ENCODE results near the gene TLR8. TPM values are rescaled to one million over a fixed set of nuclear protein-coding genes. Genes with fewer than 3 reads are reported as not detected.

Gene TLR8
- total RNA-seq, 4 donors from 2014 or later = 0.63 to 1.8 (median 1.4) TPM

GRCh38 chrX:12921886-12922598 lies 15.6 kb downstream of the TLR8 start:
- DNase-seq (ENCODE audit: low spot score in 2 of 2) = no peak
- TF ChIP-seq CTCF (IDR thresholded peaks at IDR 0.05) (no peak), EP300 (IDR thresholded peaks at IDR 0.05) (no peak), POLR2A (IDR thresholded peaks at IDR 0.05) (no peak)
- no peaks in the 10 kb centered on the region for H3K9me3 ChIP-seq
- no peak overlapping the region for H3K27ac ChIP-seq
- no peaks in the 10 kb centered on the region for H3K4me1 ChIP-seq
- 82 to 86% methylated on average over 10 of the region's 10 CpGs for WGBS, 2 donors
- H3K4me3 ChIP-seq = no peak overlapping the region
- no peaks in the 10 kb centered on the region for H3K27me3 ChIP-seq
- H3K36me3 ChIP-seq = no peaks in the 10 kb centered on the region

- no peak overlapping the region for H3K27ac ChIP-seq
- TF ChIP-seq EP300 (IDR thresholded peaks at IDR 0.05) (no peak), POLR2A (IDR thresholded peaks at IDR 0.05) (no peak), CTCF (IDR thresholded peaks at IDR 0.05) (no peak)
- H3K4me3 ChIP-seq = no peak overlapping the region
- no peaks in the 10 kb centered on the region for H3K27me3 ChIP-seq
- no peaks in the 10 kb centered on the region for H3K36me3 ChIP-seq
- no peaks in the 10 kb centered on the region for H3K4me1 ChIP-seq
- H3K9me3 ChIP-seq = no peaks in the 10 kb centered on the region
- no peak for DNase-seq (ENCODE audit: low spot score in 2 of 2)
These were observed 16.1 kb downstream of the TLR8 start for GRCh38 chrX:12922599-12922919.

- H3K4me3 ChIP-seq = no peak overlapping the region
- WGBS, 2 donors = 49 to 63% methylated on average over 4 of the region's 4 CpGs
- H3K9me3 ChIP-seq = no peaks in the 10 kb centered on the region
- H3K27me3 ChIP-seq = no peaks in the 10 kb centered on the region
- no peak overlapping the region for H3K27ac ChIP-seq
- H3K36me3 ChIP-seq = no peaks in the 10 kb centered on the region
- no peaks in the 10 kb centered on the region for H3K4me1 ChIP-seq
- DNase-seq (ENCODE audit: low spot score in 2 of 2) = no peak
- TF ChIP-seq EP300 (IDR thresholded peaks at IDR 0.05) (no peak), CTCF (IDR thresholded peaks at IDR 0.05) (no peak), POLR2A (IDR thresholded peaks at IDR 0.05) (no peak)
These were observed 23.3 kb downstream of the TLR8 start for GRCh38 chrX:12929701-12930100.

- Histone ChIP-seq H3K27ac (no peak overlapping the region), H3K27me3 (no peaks in the 10 kb centered on the region), H3K9me3 (no peaks in the 10 kb centered on the region), H3K4me1 (no peaks in the 10 kb centered on the region), H3K4me3 (no peak overlapping the region), H3K36me3 (no peaks in the 10 kb centered on the region)
- WGBS, 2 donors = 52 to 67% methylated on average over 2 of the region's 2 CpGs
- no peak for TF ChIP-seq EP300 (IDR thresholded peaks at IDR 0.05)
- TF ChIP-seq POLR2A (IDR thresholded peaks at IDR 0.05) = no peak
- TF ChIP-seq CTCF (IDR thresholded peaks at IDR 0.05) = no peak
- DNase-seq (ENCODE audit: low spot score in 2 of 2) = no peak
These were observed 23.7 kb downstream of the TLR8 start for GRCh38 chrX:12930150-12930549.

GRCh38 chrX:12932244-12932643 lies 25.8 kb downstream of the TLR8 start:
- Histone ChIP-seq H3K9me3 (no peaks in the 10 kb centered on the region), H3K36me3 (no peaks in the 10 kb centered on the region), H3K4me1 (no peaks in the 10 kb centered on the region), H3K27me3 (no peaks in the 10 kb centered on the region), H3K27ac (no peak overlapping the region), H3K4me3 (no peak overlapping the region)
- DNase-seq (ENCODE audit: low spot score in 2 of 2) = no peak
- 63 to 92% methylated on average over 1 of the region's 1 CpG for WGBS, 2 donors
- TF ChIP-seq POLR2A (IDR thresholded peaks at IDR 0.05) (no peak), EP300 (IDR thresholded peaks at IDR 0.05) (no peak), CTCF (IDR thresholded peaks at IDR 0.05) (no peak)

Measured in tibial nerve (tissue), 4 donors.